HG03097 (cell line): Measurements from ENCODE around the gene FCN2.

Source experiments
- ATAC-seq: cut with Tn5 transposase; IDR thresholded peaks from one replicate; pipeline ENCODE4 v1.9.1; 2021; ENCODE audit not compliant: unreplicated experiment, low FRiP score

The FCN2 gene

GRCh38 chr9:134925011-134925511, 44.5 kb downstream of the FCN2 start:
- no peak for ATAC-seq

- no peak for ATAC-seq
Observed at GRCh38 chr9:134928436-134929192, 48.0 kb downstream of the FCN2 start.

- ATAC-seq: no peak
Observed at GRCh38 chr9:134929193-134930158, 48.9 kb downstream of the FCN2 start.

DNA sequence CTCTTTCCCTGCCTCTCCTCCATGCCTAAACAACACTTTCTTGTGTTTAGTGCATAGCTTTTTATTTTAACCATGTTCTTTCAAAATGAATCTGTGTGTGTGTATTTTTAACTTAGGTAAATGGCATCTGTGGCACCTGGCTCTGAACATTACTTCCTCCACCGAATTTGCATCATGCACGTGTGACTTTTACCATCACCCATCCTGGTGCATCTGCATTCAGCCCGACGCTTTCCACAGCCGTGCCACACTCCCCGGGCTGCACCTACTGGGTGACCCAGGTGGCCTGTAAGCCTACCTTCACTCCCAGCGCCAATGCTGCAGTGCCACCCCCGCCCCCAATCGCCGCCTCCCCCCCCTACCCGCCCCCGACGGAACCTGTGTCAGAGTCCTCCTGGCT, 49.8 kb downstream of the FCN2 start:
- no peak for ATAC-seq

GRCh38 chr9:134932171-134932570, 51.6 kb downstream of the FCN2 start:
- no peak for ATAC-seq

- no peak for ATAC-seq
Observed at GRCh38 chr9:134932606-134933005, 52.0 kb downstream of the FCN2 start.

- no peak for ATAC-seq
Observed at GRCh38 chr9:134933076-134933659, 52.6 kb downstream of the FCN2 start.

- ATAC-seq: no peak
Observed at GRCh38 chr9:134935056-134935640, 54.5 kb downstream of the FCN2 start.

DNA sequence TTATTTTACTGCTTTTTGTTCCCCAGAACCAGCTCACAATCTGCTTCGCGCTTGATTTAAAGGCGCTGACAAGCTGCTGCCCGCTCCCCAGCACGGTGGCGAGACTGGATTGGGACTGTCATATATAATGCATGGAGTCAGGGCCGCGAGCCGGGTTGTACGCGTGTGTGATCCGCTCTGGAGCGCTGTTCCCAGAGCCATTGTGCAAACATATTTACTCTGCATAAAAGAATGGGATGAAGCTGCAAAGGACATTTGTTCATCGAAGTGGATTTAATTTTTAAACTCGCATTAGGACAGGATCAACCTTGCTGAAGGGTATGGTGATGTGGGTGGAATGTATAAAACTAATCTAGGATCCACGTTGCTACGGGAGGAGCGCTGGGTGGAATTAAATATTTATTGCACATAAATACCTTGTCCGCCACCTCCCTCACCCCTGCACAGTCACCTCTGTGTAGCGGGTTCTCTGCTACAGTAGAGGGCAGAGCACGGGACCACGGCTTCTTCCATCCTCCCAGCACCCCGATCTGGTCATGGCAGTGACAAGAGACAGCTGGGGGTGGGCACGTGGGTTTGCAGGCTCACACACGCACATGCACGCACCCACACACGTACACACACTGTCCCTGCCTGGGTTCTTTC, 55.2 kb downstream of the FCN2 start:
- ATAC-seq: no peak

GRCh38 chr9:134936346-134937163, 55.9 kb downstream of the FCN2 start:
- ATAC-seq: no peak
